Measurements from ENCODE around the gene IRF8. TPM values are rescaled to one million over a fixed set of nuclear protein-coding genes. Genes with fewer than 3 reads are reported as not detected.

The IRF8 gene
- total and polyA plus RNA-seq, 2 of the 4 experiments (the other 2 are of a cell fraction) = not detected

DNA sequence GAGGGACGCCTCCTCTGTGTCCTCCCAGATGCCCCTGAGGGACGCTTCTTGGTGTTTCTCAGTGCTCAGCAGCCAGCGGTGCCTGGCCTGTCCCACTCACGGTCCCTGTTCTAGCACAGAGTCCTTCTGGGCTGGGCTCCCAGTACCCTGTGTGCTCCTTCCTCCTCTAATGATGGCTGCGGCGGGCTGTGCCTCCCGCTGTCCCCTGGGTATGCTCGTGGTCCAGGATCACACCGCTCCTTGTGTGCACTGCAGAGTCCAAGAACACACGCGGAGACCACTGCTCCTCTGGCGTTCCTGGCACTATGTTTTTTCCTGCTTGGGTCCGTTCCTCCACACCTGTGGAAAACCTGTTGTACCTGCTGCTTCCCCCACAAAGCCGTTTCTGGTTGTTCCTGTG, 15.1 kb upstream of the IRF8 start:
- H4K8ac ChIP-seq (ENCODE audit: low read depth in 2 of 2, low read length in 2 of 2) = no peak overlapping the region
- POLR2A ChIA-PET (ENCODE audit: unreplicated experiment) = no interaction called here
- no peaks in the 10 kb centered on the region for H4K20me1 ChIP-seq (ENCODE audit: insufficient read depth, low read length)
- no peak overlapping the region for H3K14ac ChIP-seq (replicated peaks; ENCODE audit: low read depth, low read length)
- H3K27me3 ChIP-seq (ENCODE audit: control insufficient read depth, insufficient read depth, low read length) = peaks cover 63% of the 10 kb centered on the region
- no peak overlapping the region for H3K4me2 ChIP-seq (ENCODE audit: low read depth, low read length)
- H2AFZ ChIP-seq (replicated peaks; ENCODE audit: low read length, poor library complexity) = no peak overlapping the region
- CTCF ChIA-PET = no interaction called here
- no peak overlapping the region for H3K56ac ChIP-seq (ENCODE audit: extremely low read depth, insufficient read depth, low read length)
- H3K9me3 ChIP-seq (ENCODE audit: control insufficient read depth, insufficient read depth, low read length) = no peaks in the 10 kb centered on the region; the same call in 1 of the 2 replicates
- no peaks in the 10 kb centered on the region for H3K4me1 ChIP-seq (ENCODE audit: control insufficient read depth, insufficient read depth, low read length)
- dilution Hi-C loops (cut with HindIII; ENCODE audit: low sequenced_read_pairs, unreplicated experiment) (no loop called here), intact Hi-C loops (cut with micrococcal nuclease) (no loop called here), in situ Hi-C loops (cut with MboI; ENCODE audit: low sequenced_read_pairs) (no loop called here)
- no peak overlapping the region for H3K4me3 ChIP-seq (ENCODE audit: insufficient read depth, low read depth, low read length)
- H3K27ac ChIP-seq (ENCODE audit: insufficient read depth, low read length) = no peak overlapping the region
- no peak overlapping the region for H2AK5ac ChIP-seq (ENCODE audit: low read depth, low read length)
- no peak overlapping the region for H3K18ac ChIP-seq (ENCODE audit: low read depth, low read length)
- DNase-seq (no peak), ATAC-seq (ENCODE audit: low read depth) (no peak)
- no peak overlapping the region for H2AK9ac ChIP-seq (replicated peaks; ENCODE audit: low read depth, low read length, poor library complexity)
- no peak overlapping the region for H2BK5ac ChIP-seq (ENCODE audit: low read depth, low read length, poor library complexity, severe bottlenecking)
- no peak overlapping the region for H3K9ac ChIP-seq (ENCODE audit: low read depth, low read length)
- H3K9me1 ChIP-seq (ENCODE audit: insufficient read depth, low read length) = no peaks in the 10 kb centered on the region; the same call in 1 of the 2 replicates
- no peak overlapping the region for H4K5ac ChIP-seq (ENCODE audit: low read depth, low read length)
- BruUV-seq (replicated peaks) = no TSS peak
- TF ChIP-seq, protein P1, sequence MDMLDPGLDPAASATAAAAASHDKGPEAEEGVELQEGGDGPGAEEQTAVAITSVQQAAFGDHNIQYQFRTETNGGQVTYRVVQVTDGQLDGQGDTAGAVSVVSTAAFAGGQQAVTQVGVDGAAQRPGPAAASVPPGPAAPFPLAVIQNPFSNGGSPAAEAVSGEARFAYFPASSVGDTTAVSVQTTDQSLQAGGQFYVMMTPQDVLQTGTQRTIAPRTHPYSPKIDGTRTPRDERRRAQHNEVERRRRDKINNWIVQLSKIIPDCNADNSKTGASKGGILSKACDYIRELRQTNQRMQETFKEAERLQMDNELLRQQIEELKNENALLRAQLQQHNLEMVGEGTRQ (IDR thresholded peaks at IDR 0.05; ENCODE audit: low read depth, low read length) = no peak
- no peak for TF ChIP-seq NFE2L2 (IDR thresholded peaks at IDR 0.05; ENCODE audit: low read depth, low read length)
- TF ChIP-seq CEBPB (IDR thresholded peaks at IDR 0.05; ENCODE audit: low read depth, low read length) = no peak
- TF ChIP-seq POLR2A (IDR thresholded peaks at IDR 0.05; ENCODE audit: low read depth, low read length) = no peak
- 76% methylated on average over 9 of the region's 14 CpGs; no CpG with 5 or more reads in 1 of the 2 experiments for WGBS, 2 experiments (ENCODE audit: extremely low coverage in 2 of 2, insufficient read length in 1 of 2)
- no peak overlapping the region for H2BK20ac ChIP-seq (ENCODE audit: low read depth, low read length)
- no peaks in the 10 kb centered on the region for H3K79me1 ChIP-seq (ENCODE audit: low read depth in 1 of 2, low read length in 2 of 2)
- no peak overlapping the region for H3K23ac ChIP-seq (ENCODE audit: low read depth, low read length)
- H3K36me3 ChIP-seq (ENCODE audit: control insufficient read depth, insufficient read depth, low read length) = no peaks in the 10 kb centered on the region
- H2BK15ac ChIP-seq (ENCODE audit: low read depth, low read length) = no peak overlapping the region
- no peak overlapping the region for H3K4ac ChIP-seq (ENCODE audit: low read depth, low read length)
- no peak overlapping the region for H4K91ac ChIP-seq (ENCODE audit: insufficient read depth, low read depth, low read length)
- no peak overlapping the region for H2BK120ac ChIP-seq (ENCODE audit: low read depth, low read length)
